Upper lobe of right lung (tissue), 1 donor: ENCODE data around the gene TNRC6C. TPM values are rescaled to one million over a fixed set of nuclear protein-coding genes. Genes with fewer than 3 reads are reported as not detected.

ENCODE experiments used
- ATAC-seq: fragments of 200-7000 bp; cut with Tn5 transposase; one replicate; pipeline ENCODE4 v1.9.1; 2020; ENCODE audit warnings: mild to moderate bottlenecking, moderate library complexity
- DNase-seq: peaks from one replicate; pipeline ENCODE4 v3.0.0-alpha.2; 2020
- H3K27ac ChIP-seq: fragments of 200-600 bp; one replicate; pipeline ENCODE4 v1.8.0; 2022
- H3K27me3 ChIP-seq: fragments of 200-600 bp; one replicate; pipeline ENCODE4 v1.8.0; 2022; ENCODE audit warnings: mild to moderate bottlenecking
- H3K36me3 ChIP-seq: fragments of 200-600 bp; one replicate; pipeline ENCODE4 v1.8.0; 2022
- H3K4me1 ChIP-seq: fragments of 200-600 bp; one replicate; pipeline ENCODE4 v1.8.0; 2022
- H3K4me3 ChIP-seq: fragments of 200-600 bp; one replicate; pipeline ENCODE4 v1.8.0; 2022; ENCODE audit warnings: mild to moderate bottlenecking
- H3K9me3 ChIP-seq: fragments of 200-600 bp; one replicate; pipeline ENCODE4 v1.8.0; 2022
- CTCF ChIP-seq: fragments of 200-600 bp; IDR thresholded peaks from one replicate; pipeline ENCODE4 v1.8.0; 2022; ENCODE audit warnings: antibody characterized with exemption
- intact Hi-C: fragments of 100-400 bp; cut with DNase I; formaldehyde crosslinking; loops from one replicate; pipeline ENCODE4 v1.11.0; 2022
- total RNA-seq: library from RNA; stranded (reverse); fragmentation: NEBNext Ultra II Directional; extraction: Animal tissue kit (Norgen Biotek cat#: 25700); gene quantifications from one replicate; pipeline ENCODE4 v1.2.1, GENCODE V29; 2021
- donor health status: DM: no; HTN: yes; CAD: no; lungs with severe emphysema.

TNRC6C gene
- total RNA-seq, 1 donor from 2014 or later = 21.7 TPM

GRCh38 chr17:78146881-78147280, 188.4 kb downstream of the TNRC6C start:
- no peak for ATAC-seq
- H3K36me3 ChIP-seq = no peaks in the 10 kb centered on the region
- no peak overlapping the region for H3K4me3 ChIP-seq
- TF ChIP-seq CTCF = no peak
- DNase-seq = no peak
- peaks cover 30% of the 10 kb centered on the region for H3K4me1 ChIP-seq
- intact Hi-C loops = no loop called here
- no peaks in the 10 kb centered on the region for H3K9me3 ChIP-seq
- H3K27ac ChIP-seq = peak overlapping the region; percentile 11
- no peaks in the 10 kb centered on the region for H3K27me3 ChIP-seq

- Histone ChIP-seq H3K27ac (peak overlapping the region; percentile 11), H3K36me3 (no peaks in the 10 kb centered on the region), H3K9me3 (no peaks in the 10 kb centered on the region), H3K4me1 (peaks cover 30% of the 10 kb centered on the region), H3K27me3 (no peaks in the 10 kb centered on the region), H3K4me3 (no peak overlapping the region)
- DNase-seq = peak; percentile 86
- TF ChIP-seq CTCF = no peak
- intact Hi-C loops = no loop called here
- ATAC-seq = peak; percentile 10
Measured at GRCh38 chr17:78147315-78147998, 189.0 kb downstream of the TNRC6C start.

- no peak for TF ChIP-seq CTCF
- Histone ChIP-seq H3K4me1 (peaks cover 28% of the 10 kb centered on the region), H3K27me3 (no peaks in the 10 kb centered on the region), H3K4me3 (no peak overlapping the region), H3K9me3 (no peaks in the 10 kb centered on the region), H3K36me3 (no peaks in the 10 kb centered on the region), H3K27ac (no peak overlapping the region)
- no peak for DNase-seq
- ATAC-seq = no peak
- intact Hi-C loops = no loop called here
Measured at GRCh38 chr17:78148286-78149016, 189.9 kb downstream of the TNRC6C start.

GRCh38 chr17:78151514-78152008, 193.1 kb downstream of the TNRC6C start:
- Histone ChIP-seq H3K9me3 (no peaks in the 10 kb centered on the region), H3K4me3 (no peak overlapping the region), H3K4me1 (no peaks in the 10 kb centered on the region), H3K27me3 (no peaks in the 10 kb centered on the region), H3K27ac (no peak overlapping the region), H3K36me3 (no peaks in the 10 kb centered on the region)
- ATAC-seq (peak; percentile 70), DNase-seq (no peak)
- intact Hi-C loops = no loop called here
- no peak for TF ChIP-seq CTCF

GRCh38 chr17:78154903-78155811, 196.7 kb downstream of the TNRC6C start:
- no peak for DNase-seq
- Histone ChIP-seq H3K4me3 (no peak overlapping the region), H3K4me1 (no peaks in the 10 kb centered on the region), H3K9me3 (no peaks in the 10 kb centered on the region), H3K27ac (no peak overlapping the region), H3K27me3 (no peaks in the 10 kb centered on the region), H3K36me3 (no peaks in the 10 kb centered on the region)
- no peak for TF ChIP-seq CTCF
- intact Hi-C loops = no loop called here
- peak; percentile 71 for ATAC-seq

Other genes starting within 250 kb of the TNRC6C start
- gene TMC6, start 170.1 kb downstream of the TNRC6C start, total RNA-seq = 176 TPM
- gene TMC8, start 172.1 kb downstream of the TNRC6C start, total RNA-seq = 26.6 TPM
- not detected for gene C17orf99, start 187.7 kb downstream of the TNRC6C start, total RNA-seq
- 206 TPM for gene SYNGR2, start 209.9 kb downstream of the TNRC6C start, total RNA-seq
- gene TK1, start 228.3 kb downstream of the TNRC6C start, total RNA-seq = 3.3 TPM
- gene AFMID, start 228.7 kb downstream of the TNRC6C start, total RNA-seq = 32.5 TPM